GM12864 (cell line): Measurements from ENCODE around the gene OR2J1.
"Not testable (repeated sequence)": the region's sequence is repeated elsewhere in the genome, so short reads cannot be mapped to it uniquely, and the experiment has no call there.

Experiments
- DNase-seq: peaks from one replicate; pipeline ENCODE4 v3.0.0-alpha.2; 2011; ENCODE audit warnings: low read depth
- H3K4me3 ChIP-seq: 2 replicates; pipeline ENCODE4 v1.5.1; 2011; ENCODE audit warnings: mild to moderate bottlenecking, low read depth, low read length, control low read depth
- CTCF ChIP-seq: IDR thresholded peaks from 2 replicates; pipeline ENCODE4 v1.5.1; 2011; ENCODE audit warnings: low read depth, mild to moderate bottlenecking, moderate library complexity, low read length, control low read depth, inconsistent platforms; ENCODE audit errors: missing control alignments

Gene OR2J1

GRCh38 chr6:29131691-29132090 lies 32.4 kb downstream of the OR2J1 start:
- TF ChIP-seq CTCF: no peak
- H3K4me3 ChIP-seq: no peak overlapping the region
- no peak for DNase-seq

- DNase-seq: no peak
- no peak for TF ChIP-seq CTCF
- no peak overlapping the region for H3K4me3 ChIP-seq
Observed at GRCh38 chr6:29137724-29138123, 38.4 kb downstream of the OR2J1 start.

GRCh38 chr6:29141606-29142005 lies 42.3 kb downstream of the OR2J1 start:
- no peak for TF ChIP-seq CTCF
- no peak overlapping the region for H3K4me3 ChIP-seq
- DNase-seq: no peak

GRCh38 chr6:29142309-29142708 lies 43.0 kb downstream of the OR2J1 start:
- TF ChIP-seq CTCF: no peak
- H3K4me3 ChIP-seq: no peak overlapping the region
- no peak for DNase-seq

GRCh38 chr6:29146179-29146578 lies 46.9 kb downstream of the OR2J1 start:
- DNase-seq: no peak
- H3K4me3 ChIP-seq: no peak overlapping the region
- TF ChIP-seq CTCF: no peak

GRCh38 chr6:29147074-29147473 lies 47.8 kb downstream of the OR2J1 start:
- no peak for TF ChIP-seq CTCF
- no peak for DNase-seq
- H3K4me3 ChIP-seq: no peak overlapping the region

GRCh38 chr6:29149444-29149843 lies 50.2 kb downstream of the OR2J1 start:
- H3K4me3 ChIP-seq, DNase-seq: not testable (repeated sequence)
